ENCODE data around the gene RNF186.

DNA sequence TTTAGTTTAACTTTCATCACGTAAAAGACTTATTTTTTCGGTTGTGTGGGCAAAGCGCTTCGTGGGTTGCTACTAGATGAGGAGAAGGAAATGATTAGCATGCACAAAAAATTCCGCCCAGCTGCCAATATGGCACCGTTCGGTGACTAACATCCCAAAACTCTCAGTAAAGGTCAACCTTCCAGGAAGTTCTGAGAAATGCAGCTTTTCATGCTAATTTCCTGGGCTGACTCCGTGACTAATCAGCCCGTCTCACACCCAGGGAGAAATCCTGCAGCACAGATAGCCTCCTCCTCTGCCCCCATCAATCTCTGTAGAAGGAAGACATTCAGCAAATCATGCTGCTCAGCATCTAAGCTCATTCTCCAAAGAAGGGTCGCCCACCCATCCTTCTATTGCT is 49.5 kb downstream of the RNF186 start:
- TF ChIP-seq, protein P1, sequence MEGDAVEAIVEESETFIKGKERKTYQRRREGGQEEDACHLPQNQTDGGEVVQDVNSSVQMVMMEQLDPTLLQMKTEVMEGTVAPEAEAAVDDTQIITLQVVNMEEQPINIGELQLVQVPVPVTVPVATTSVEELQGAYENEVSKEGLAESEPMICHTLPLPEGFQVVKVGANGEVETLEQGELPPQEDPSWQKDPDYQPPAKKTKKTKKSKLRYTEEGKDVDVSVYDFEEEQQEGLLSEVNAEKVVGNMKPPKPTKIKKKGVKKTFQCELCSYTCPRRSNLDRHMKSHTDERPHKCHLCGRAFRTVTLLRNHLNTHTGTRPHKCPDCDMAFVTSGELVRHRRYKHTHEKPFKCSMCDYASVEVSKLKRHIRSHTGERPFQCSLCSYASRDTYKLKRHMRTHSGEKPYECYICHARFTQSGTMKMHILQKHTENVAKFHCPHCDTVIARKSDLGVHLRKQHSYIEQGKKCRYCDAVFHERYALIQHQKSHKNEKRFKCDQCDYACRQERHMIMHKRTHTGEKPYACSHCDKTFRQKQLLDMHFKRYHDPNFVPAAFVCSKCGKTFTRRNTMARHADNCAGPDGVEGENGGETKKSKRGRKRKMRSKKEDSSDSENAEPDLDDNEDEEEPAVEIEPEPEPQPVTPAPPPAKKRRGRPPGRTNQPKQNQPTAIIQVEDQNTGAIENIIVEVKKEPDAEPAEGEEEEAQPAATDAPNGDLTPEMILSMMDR (conservative IDR thresholded peaks at IDR 0.05; ENCODE audit: low read depth, low read length), result no peak
- no peak for TF ChIP-seq EZH2 (IDR thresholded peaks at IDR 0.05; ENCODE audit: low read length, unreplicated experiment)
- TF ChIP-seq EZH2phosphoT487 (IDR thresholded peaks at IDR 0.05; ENCODE audit: borderline replicate concordance, low read length), result no peak

Data from PC-3 (cell line).